Measurements from ENCODE around the gene PPIE. TPM values are rescaled to one million over a fixed set of nuclear protein-coding genes. Genes with fewer than 3 reads are reported as not detected.

Gene PPIE
- total and polyA plus RNA-seq, 2 experiments from 2014 or later: 27.8 to 51.9 TPM

DNA sequence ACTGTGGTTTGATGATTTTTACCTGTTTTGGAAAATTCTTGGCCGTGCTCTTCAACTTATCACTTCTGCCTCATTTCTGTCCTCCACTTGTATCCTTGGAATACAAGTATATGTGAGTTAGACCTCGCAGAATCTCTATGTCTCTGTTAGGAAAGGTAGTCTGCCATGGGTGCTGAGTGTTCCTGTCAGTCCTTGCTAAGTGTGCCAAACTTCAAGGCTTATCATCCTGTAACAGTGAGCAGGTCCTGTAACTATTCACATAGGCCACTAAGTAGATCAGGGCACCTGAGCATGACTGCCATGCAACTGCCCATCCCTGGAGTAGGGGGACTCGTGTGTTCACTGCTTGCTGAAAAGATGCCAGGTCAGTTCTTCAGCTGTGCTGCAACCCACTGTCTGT is 74.2 kb downstream of the PPIE start:
- Histone ChIP-seq H3K79me2 (replicated peaks; ENCODE audit: insufficient read depth) (no peaks in the 10 kb centered on the region), H2AFZ (no peak overlapping the region), H3F3A (replicated peaks; ENCODE audit: low read depth) (no peaks in the 10 kb centered on the region), H3K4me3 (no peak overlapping the region), H3K4me2 (no peak overlapping the region), H3K9me2 (ENCODE audit: insufficient read depth) (no peaks in the 10 kb centered on the region), H3K36me3 (ENCODE audit: insufficient read depth) (no peaks in the 10 kb centered on the region), H3K27ac (ENCODE audit: low read depth) (no peak overlapping the region), H3K27me3 (ENCODE audit: insufficient read depth) (no peaks in the 10 kb centered on the region), H3K4me1 (ENCODE audit: insufficient read depth) (no peaks in the 10 kb centered on the region), H4K20me1 (replicated peaks; ENCODE audit: insufficient read depth) (no peaks in the 10 kb centered on the region)
- H3K36me3 Mint-ChIP-seq (ENCODE audit: low read depth): no peaks in the 10 kb centered on the region; the same call in 2 of the 3 replicates
- peaks cover 6% of the 10 kb centered on the region; the same call in 2 of the 3 replicates for H3K4me1 Mint-ChIP-seq
- H3K4me3 Mint-ChIP-seq: no peak overlapping the region
- TF ChIP-seq POLR2AphosphoS5 (IDR thresholded peaks at IDR 0.05; ENCODE audit: low read depth) (no peak), NANOG (IDR thresholded peaks at IDR 0.05; ENCODE audit: borderline replicate concordance) (no peak), EZH2 (IDR thresholded peaks at IDR 0.05; ENCODE audit: low read depth, unreplicated experiment) (no peak), ZNF331 (CRISPR knock-in tag; IDR thresholded peaks at IDR 0.05; ENCODE audit: low read depth) (no peak), STAT1 (IDR thresholded peaks at IDR 0.05; ENCODE audit: unreplicated experiment) (no peak), JUNB (IDR thresholded peaks at IDR 0.05; ENCODE audit: unreplicated experiment) (no peak), ZNF114 (CRISPR knock-in tag; IDR thresholded peaks at IDR 0.05) (no peak), CREB1 (CRISPR knock-in tag; IDR thresholded peaks at IDR 0.05; ENCODE audit: low read depth) (no peak), EZH2phosphoT487 (IDR thresholded peaks at IDR 0.05; ENCODE audit: unreplicated experiment) (no peak)
- TF ChIP-seq, protein P1, sequence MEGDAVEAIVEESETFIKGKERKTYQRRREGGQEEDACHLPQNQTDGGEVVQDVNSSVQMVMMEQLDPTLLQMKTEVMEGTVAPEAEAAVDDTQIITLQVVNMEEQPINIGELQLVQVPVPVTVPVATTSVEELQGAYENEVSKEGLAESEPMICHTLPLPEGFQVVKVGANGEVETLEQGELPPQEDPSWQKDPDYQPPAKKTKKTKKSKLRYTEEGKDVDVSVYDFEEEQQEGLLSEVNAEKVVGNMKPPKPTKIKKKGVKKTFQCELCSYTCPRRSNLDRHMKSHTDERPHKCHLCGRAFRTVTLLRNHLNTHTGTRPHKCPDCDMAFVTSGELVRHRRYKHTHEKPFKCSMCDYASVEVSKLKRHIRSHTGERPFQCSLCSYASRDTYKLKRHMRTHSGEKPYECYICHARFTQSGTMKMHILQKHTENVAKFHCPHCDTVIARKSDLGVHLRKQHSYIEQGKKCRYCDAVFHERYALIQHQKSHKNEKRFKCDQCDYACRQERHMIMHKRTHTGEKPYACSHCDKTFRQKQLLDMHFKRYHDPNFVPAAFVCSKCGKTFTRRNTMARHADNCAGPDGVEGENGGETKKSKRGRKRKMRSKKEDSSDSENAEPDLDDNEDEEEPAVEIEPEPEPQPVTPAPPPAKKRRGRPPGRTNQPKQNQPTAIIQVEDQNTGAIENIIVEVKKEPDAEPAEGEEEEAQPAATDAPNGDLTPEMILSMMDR (conservative IDR thresholded peaks at IDR 0.05; ENCODE audit: low read depth in 2 of 2): no peak
- TF ChIP-seq, protein P2, sequence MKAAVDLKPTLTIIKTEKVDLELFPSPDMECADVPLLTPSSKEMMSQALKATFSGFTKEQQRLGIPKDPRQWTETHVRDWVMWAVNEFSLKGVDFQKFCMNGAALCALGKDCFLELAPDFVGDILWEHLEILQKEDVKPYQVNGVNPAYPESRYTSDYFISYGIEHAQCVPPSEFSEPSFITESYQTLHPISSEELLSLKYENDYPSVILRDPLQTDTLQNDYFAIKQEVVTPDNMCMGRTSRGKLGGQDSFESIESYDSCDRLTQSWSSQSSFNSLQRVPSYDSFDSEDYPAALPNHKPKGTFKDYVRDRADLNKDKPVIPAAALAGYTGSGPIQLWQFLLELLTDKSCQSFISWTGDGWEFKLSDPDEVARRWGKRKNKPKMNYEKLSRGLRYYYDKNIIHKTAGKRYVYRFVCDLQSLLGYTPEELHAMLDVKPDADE (IDR thresholded peaks at IDR 0.05): no peak
- TF ChIP-seq, protein P3, sequence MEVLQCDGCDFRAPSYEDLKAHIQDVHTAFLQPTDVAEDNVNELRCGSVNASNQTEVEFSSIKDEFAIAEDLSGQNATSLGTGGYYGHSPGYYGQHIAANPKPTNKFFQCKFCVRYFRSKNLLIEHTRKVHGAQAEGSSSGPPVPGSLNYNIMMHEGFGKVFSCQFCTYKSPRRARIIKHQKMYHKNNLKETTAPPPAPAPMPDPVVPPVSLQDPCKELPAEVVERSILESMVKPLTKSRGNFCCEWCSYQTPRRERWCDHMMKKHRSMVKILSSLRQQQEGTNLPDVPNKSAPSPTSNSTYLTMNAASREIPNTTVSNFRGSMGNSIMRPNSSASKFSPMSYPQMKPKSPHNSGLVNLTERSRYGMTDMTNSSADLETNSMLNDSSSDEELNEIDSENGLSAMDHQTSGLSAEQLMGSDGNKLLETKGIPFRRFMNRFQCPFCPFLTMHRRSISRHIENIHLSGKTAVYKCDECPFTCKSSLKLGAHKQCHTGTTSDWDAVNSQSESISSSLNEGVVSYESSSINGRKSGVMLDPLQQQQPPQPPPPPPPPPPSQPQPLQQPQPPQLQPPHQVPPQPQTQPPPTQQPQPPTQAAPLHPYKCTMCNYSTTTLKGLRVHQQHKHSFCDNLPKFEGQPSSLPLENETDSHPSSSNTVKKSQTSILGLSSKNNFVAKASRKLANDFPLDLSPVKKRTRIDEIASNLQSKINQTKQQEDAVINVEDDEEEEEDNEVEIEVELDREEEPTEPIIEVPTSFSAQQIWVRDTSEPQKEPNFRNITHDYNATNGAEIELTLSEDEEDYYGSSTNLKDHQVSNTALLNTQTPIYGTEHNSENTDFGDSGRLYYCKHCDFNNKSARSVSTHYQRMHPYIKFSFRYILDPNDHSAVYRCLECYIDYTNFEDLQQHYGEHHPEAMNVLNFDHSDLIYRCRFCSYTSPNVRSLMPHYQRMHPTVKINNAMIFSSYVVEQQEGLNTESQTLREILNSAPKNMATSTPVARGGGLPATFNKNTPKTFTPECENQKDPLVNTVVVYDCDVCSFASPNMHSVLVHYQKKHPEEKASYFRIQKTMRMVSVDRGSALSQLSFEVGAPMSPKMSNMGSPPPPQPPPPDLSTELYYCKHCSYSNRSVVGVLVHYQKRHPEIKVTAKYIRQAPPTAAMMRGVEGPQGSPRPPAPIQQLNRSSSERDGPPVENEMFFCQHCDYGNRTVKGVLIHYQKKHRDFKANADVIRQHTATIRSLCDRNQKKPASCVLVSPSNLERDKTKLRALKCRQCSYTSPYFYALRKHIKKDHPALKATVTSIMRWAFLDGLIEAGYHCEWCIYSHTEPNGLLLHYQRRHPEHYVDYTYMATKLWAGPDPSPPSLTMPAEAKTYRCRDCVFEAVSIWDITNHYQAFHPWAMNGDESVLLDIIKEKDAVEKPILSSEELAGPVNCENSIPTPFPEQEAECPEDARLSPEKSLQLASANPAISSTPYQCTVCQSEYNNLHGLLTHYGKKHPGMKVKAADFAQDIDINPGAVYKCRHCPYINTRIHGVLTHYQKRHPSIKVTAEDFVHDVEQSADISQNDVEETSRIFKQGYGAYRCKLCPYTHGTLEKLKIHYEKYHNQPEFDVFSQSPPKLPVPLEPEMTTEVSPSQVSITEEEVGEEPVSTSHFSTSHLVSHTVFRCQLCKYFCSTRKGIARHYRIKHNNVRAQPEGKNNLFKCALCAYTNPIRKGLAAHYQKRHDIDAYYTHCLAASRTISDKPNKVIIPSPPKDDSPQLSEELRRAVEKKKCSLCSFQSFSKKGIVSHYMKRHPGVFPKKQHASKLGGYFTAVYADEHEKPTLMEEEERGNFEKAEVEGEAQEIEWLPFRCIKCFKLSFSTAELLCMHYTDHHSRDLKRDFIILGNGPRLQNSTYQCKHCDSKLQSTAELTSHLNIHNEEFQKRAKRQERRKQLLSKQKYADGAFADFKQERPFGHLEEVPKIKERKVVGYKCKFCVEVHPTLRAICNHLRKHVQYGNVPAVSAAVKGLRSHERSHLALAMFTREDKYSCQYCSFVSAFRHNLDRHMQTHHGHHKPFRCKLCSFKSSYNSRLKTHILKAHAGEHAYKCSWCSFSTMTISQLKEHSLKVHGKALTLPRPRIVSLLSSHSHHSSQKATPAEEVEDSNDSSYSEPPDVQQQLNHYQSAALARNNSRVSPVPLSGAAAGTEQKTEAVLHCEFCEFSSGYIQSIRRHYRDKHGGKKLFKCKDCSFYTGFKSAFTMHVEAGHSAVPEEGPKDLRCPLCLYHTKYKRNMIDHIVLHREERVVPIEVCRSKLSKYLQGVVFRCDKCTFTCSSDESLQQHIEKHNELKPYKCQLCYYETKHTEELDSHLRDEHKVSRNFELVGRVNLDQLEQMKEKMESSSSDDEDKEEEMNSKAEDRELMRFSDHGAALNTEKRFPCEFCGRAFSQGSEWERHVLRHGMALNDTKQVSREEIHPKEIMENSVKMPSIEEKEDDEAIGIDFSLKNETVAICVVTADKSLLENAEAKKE (CRISPR knock-in tag; IDR thresholded peaks at IDR 0.05): no peak
- TF ChIP-seq, protein P4, sequence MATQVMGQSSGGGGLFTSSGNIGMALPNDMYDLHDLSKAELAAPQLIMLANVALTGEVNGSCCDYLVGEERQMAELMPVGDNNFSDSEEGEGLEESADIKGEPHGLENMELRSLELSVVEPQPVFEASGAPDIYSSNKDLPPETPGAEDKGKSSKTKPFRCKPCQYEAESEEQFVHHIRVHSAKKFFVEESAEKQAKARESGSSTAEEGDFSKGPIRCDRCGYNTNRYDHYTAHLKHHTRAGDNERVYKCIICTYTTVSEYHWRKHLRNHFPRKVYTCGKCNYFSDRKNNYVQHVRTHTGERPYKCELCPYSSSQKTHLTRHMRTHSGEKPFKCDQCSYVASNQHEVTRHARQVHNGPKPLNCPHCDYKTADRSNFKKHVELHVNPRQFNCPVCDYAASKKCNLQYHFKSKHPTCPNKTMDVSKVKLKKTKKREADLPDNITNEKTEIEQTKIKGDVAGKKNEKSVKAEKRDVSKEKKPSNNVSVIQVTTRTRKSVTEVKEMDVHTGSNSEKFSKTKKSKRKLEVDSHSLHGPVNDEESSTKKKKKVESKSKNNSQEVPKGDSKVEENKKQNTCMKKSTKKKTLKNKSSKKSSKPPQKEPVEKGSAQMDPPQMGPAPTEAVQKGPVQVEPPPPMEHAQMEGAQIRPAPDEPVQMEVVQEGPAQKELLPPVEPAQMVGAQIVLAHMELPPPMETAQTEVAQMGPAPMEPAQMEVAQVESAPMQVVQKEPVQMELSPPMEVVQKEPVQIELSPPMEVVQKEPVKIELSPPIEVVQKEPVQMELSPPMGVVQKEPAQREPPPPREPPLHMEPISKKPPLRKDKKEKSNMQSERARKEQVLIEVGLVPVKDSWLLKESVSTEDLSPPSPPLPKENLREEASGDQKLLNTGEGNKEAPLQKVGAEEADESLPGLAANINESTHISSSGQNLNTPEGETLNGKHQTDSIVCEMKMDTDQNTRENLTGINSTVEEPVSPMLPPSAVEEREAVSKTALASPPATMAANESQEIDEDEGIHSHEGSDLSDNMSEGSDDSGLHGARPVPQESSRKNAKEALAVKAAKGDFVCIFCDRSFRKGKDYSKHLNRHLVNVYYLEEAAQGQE (IDR thresholded peaks at IDR 0.05; ENCODE audit: unreplicated experiment): no peak
- DNase-seq (ENCODE audit: low spot score) (no peak), ATAC-seq (no peak)
- peaks cover 6% of the 10 kb centered on the region for H3K9me3 Mint-ChIP-seq
- peaks cover 17% of the 10 kb centered on the region for H3K27me3 Mint-ChIP-seq (ENCODE audit: insufficient read depth, low read depth, poor library complexity)
- no peak overlapping the region for H3K27ac Mint-ChIP-seq
